GM18868 (cell line): Measurements from ENCODE around the gene SAMD14.

Source experiments
- ATAC-seq: cut with Tn5 transposase; IDR thresholded peaks from one replicate; pipeline ENCODE4 v1.9.1; 2021; ENCODE audit warnings: mild to moderate bottlenecking, moderate library complexity; ENCODE audit not compliant: unreplicated experiment

The SAMD14 gene

GRCh38 chr17:50129728-50130558 lies at the start of gene SAMD14:
Gene SAMD14, minus strand, starts transcription at chr17:50130160. Its CDS starts 5,201 bp downstream, at chr17:50124959.
- ATAC-seq, result no peak

DNA sequence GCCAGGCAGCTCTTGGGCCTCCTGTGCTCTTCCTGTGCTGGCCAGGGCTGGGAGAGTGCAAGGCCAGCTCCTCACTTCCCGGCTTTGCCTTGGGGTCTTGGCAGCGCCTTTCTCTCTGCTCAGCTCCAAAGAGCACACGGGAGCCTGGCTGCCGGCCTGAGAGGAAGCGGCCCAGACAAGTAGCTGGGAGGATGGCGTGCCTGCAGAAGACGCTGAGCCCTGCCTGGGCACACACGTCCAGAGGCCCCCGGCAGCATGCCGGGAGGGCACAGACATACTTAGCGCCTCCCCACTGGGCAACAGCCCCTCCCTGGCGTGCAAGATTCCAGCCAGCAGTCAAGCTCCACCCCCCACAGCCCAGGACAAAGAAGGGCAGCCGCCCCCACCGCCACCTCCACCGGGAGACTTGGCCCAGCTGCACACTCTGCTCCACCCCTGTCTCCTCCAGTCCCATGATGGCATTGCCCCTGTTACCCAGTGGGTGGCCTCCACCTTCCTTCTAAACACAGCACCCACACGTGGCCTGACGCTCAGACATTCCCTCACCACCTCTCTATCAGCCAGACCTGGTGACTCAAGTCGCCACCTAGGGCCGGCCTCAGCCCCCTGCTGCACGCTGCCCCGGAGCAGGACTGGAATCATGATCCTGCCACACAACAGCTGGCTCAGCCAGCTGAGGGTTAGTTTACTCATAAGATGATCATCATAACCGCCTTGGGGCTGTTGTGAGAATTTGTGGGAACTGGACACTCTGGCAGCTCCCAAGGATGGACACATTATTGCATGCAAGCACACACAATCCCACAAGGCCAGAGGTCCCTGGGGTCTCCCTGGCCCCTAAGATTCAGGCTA lies 48.2 kb upstream of the SAMD14 start:
- ATAC-seq, result no peak

- ATAC-seq, result no peak
These were observed 47.5 kb upstream of the SAMD14 start for GRCh38 chr17:50177476-50177875.

DNA sequence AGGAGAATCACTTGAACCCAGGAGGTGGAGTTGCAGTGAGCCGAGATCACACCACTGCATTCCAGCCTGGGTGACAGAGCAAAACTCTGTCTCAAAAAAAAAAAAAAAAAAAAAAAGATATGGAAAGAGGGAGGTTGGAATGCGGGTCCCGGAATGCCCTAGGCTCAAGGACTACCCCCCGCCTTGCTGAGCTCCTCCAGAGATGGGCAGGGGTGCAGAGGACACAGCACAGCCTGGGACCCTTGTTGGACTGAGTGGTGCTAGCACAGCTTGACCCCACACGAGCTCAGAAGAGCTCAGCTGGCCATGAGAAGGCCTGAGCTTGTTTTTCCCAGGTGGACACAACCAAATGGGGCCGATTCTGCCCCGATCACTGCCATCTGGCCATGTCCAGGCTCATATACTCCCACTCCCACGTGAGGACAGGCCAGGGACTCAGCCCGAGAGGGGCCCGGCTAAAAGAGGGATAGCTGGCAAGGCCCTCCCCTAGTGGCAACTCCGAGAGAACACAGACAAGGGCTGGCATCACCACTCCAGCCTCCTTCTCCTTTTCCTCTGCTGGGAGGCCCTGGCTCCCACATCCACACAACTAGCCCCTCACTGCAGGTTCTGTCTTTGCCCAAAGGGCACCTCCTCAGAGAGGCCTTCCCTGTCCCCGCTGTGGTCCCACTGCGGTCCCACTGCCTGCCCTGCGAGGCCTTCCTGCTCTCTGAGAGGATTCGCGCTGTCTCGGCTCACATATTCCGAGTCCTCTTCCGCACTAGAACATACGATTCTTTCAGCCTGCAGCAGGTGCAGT lies 46.8 kb upstream of the SAMD14 start:
- no peak for ATAC-seq

DNA sequence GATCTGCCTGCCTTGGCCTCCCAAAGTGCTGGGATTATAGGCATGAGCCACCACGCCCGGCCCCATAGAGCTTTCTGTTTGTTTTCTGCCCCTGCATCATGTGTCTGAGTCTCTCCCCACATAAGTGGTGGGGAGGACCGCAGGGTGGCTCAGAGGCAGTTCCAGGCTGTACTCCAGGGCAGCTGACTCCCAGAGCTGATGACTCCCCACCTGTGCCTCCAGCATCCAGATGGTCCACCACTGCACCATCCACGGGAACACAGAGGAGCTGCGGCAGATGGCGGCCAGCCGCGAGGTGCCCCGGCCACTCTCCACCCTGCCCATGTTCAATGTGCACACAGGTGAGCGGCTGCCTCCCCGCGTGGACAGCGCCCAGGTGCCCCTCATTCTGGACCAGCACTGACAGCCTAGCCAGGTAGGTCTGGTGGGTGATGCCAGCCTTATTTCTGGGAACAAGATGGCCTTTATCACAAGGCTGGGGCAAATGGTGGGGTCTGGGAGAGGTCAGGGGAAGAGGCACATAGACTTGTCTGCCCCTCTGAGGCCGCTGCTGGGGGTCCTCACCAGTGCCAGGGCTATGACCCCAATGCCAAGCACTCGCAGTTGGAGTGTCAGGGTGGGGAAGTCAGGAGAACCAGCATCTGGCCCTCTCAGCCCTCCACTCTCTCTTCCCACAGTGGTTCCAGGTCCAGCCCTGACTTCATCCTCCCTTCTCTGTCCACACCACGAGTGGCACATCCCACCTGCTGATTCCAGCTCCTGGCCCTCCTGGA lies 45.3 kb upstream of the SAMD14 start:
- no peak for ATAC-seq

DNA sequence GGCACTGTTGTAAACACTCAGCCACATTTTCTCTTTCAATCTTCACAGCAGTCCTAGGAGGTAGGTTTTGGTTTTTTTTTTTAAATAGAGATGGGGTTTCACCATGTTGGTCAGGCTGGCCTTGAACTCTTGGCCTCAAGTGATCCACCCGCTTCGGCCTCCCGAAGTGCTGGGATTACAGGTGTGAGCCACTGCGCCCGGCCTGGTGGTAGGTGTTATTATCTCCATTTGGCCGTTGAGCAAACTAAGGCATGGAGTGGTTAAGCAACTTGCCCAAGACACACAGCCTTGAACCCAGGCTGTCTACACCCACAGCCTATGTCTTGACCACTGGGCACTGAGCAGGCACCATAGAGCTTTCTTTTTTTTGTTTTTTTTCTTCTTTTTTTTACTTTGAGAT lies 44.5 kb upstream of the SAMD14 start:
- ATAC-seq, result no peak

- ATAC-seq, result no peak
These were observed 43.5 kb upstream of the SAMD14 start for GRCh38 chr17:50173335-50173941.

DNA sequence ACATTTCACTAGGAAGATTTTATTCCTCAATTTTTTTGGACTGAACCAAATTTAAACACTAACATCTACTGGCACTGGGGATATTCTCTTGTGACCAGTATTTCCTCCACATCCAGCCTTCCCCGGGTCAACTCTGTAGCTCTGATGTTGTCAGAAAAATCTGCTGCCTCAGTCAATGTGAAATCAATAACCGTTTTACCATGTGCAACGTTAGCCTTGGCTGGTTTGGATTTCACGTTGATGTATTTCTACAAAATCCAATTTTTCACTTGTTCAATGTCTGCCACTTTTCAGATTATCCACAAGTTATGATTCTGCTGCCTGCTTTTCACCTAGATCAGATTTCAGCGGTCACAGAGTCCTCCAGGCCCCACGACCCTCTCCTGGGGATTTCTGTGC lies 43.0 kb upstream of the SAMD14 start:
- ATAC-seq, result no peak

DNA sequence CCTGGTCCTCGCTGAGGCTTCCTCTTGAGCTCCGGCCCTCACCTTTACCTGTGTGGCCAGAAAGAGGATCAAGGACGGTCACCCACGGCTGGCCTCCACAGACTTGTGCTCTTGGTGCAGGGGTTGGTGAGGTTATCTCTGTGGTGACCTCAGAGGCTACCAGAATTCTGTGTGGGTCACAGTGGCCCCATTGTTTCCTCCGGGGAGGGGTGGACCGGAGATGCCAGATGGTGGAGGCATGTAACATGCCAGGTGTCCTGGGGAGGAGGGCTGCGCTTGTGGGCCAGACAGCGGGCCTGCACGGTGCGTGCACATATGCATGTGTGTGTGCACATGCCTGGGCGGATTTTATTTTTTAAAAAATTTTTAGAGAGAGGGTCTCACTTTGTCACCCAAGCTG lies 42.2 kb upstream of the SAMD14 start:
- no peak for ATAC-seq

DNA sequence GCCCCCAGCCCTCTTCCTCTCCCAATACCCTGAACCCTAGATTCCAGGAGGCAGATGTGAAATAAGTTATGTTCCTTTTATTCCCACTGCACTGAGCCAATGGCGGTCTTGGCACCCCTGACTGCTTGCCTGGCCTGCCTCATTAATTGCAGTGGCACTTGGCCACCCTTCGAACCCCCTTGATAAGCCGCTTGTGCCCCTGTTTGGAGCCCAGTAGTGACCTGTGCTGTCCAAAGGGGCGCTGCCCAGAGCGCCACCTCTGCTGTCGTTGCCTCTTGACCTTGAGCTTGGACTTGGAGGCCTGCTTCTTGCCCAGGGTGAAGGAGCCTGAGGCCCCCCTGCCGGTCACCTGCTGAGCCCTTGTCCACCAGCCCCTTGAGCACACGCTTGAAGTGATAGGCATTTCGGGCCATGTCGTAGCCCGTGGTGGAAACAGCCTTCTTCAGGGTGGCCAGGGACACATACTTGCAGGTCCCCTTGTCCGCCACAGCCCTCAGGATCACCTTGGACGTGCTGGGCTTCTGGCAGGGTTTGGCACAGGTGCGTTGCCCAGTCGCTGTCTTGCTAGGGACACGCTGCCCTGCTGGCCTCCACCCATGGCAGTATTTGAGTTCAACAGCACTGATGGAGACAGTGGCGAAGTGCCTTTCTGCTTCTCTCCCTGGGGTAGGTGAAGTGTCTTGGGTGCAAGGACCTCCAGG lies 41.6 kb upstream of the SAMD14 start:
- ATAC-seq, result no peak

- ATAC-seq, result peak; percentile 83
These were observed 40.9 kb upstream of the SAMD14 start for GRCh38 chr17:50170662-50171370.

- ATAC-seq, result no peak
These were observed 40.0 kb upstream of the SAMD14 start for GRCh38 chr17:50169881-50170459.

DNA sequence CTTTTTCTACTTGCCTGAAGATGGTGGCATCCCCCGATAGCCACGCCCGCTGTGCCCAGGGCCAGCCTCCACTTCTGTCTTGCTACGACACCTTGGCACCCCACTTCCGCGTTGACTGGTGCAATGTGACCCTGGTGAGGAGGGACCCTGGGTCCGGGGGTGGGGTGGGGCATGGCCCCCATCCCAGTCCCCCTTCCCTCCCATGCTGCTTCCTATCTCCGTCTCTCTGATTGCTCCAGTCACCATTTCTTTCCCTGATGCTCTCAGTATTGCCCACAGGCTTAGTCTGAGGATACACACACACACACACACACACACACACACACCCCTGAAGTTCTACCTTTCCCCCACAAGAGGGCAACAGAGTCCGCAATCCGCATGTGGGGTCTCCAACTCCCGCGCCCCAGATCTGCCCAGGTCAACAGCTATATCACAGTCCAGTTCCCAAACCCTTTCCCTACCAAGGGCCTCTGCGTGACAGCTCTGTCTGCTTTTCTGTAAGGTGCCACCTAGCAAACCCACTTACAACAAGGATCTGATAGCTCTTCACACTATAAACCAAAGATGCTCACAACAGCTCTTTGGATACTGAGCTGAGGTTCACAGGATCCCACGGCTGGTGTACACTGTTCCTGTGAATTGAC lies 39.3 kb upstream of the SAMD14 start:
- no peak for ATAC-seq

- no peak for ATAC-seq
These were observed 38.4 kb upstream of the SAMD14 start for GRCh38 chr17:50168319-50168718.

- no peak for ATAC-seq
These were observed 37.4 kb upstream of the SAMD14 start for GRCh38 chr17:50167371-50167770.

DNA sequence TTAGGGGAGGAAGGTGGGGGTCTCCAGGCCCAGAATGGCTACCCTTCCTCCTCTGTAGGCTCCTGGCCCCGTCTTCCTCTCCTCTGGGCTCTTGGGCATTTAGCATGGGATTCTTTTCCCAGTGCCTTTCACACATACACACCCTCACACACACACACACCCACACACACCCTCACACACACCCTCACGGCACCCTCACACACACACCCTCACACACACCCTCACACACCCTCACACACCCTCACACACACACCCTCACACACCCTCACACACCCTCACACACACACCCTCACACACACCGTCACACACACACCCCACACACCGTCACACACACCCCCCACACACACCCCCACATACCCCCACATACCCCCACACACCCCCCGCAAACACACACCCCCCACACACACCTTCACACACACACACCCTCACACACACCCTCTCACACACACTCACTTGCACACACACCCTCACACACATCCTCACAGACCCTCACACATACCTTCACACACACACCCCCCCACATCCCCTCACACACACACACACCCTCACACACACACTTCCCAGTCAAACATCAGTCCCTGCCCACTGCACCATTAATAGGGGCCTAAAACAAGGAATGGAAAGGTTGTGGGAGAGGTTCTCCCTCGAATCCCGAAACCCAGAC lies 36.7 kb upstream of the SAMD14 start:
- ATAC-seq, result no peak

GRCh38 chr17:50165867-50166517 lies 36.0 kb upstream of the SAMD14 start, which contains the start of gene SGCA:
Gene SGCA, plus strand, starts transcription at chr17:50166005. Its CDS starts 36 bp downstream, at chr17:50166041.
- ATAC-seq, result no peak
